Stimulated activated memory B cell treated with anti-CD40 and anti-IgM and Interleukin-4, amounts not matched to agents 10 μg/mL and 1 μg/mL and 100 μg/mL, for 72 hours (primary cell): ENCODE results near the gene WDR37.
"Not testable (repeated sequence)": the region's sequence is repeated elsewhere in the genome, so short reads cannot be mapped to it uniquely, and the experiment has no call there.

ENCODE experiments used
- ATAC-seq: fragments of 150-1000 bp; cut with Tn5 transposase; 2 replicates; pipeline ENCODE4 v1.10.0; 2021
- H3K27ac Mint-ChIP-seq: one replicate; pipeline ENCODE4 v1.8.0; 2022; ENCODE audit warnings: mild to moderate bottlenecking, mixed read lengths
- H3K27me3 Mint-ChIP-seq: one replicate; pipeline ENCODE4 v1.8.0; 2022; ENCODE audit warnings: mixed read lengths
- H3K36me3 Mint-ChIP-seq: one replicate; pipeline ENCODE4 v1.8.0; 2022; ENCODE audit warnings: mixed read lengths
- H3K4me1 Mint-ChIP-seq: one replicate; pipeline ENCODE4 v1.8.0; 2022; ENCODE audit warnings: mixed read lengths
- H3K4me3 Mint-ChIP-seq: one replicate; pipeline ENCODE4 v1.8.0; 2022; ENCODE audit warnings: mild to moderate bottlenecking, moderate library complexity, mixed read lengths
- H3K9me3 Mint-ChIP-seq: one replicate; pipeline ENCODE4 v1.8.0; 2022; ENCODE audit warnings: mixed read lengths

The WDR37 gene, protein sequence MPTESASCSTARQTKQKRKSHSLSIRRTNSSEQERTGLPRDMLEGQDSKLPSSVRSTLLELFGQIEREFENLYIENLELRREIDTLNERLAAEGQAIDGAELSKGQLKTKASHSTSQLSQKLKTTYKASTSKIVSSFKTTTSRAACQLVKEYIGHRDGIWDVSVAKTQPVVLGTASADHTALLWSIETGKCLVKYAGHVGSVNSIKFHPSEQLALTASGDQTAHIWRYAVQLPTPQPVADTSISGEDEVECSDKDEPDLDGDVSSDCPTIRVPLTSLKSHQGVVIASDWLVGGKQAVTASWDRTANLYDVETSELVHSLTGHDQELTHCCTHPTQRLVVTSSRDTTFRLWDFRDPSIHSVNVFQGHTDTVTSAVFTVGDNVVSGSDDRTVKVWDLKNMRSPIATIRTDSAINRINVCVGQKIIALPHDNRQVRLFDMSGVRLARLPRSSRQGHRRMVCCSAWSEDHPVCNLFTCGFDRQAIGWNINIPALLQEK

DNA sequence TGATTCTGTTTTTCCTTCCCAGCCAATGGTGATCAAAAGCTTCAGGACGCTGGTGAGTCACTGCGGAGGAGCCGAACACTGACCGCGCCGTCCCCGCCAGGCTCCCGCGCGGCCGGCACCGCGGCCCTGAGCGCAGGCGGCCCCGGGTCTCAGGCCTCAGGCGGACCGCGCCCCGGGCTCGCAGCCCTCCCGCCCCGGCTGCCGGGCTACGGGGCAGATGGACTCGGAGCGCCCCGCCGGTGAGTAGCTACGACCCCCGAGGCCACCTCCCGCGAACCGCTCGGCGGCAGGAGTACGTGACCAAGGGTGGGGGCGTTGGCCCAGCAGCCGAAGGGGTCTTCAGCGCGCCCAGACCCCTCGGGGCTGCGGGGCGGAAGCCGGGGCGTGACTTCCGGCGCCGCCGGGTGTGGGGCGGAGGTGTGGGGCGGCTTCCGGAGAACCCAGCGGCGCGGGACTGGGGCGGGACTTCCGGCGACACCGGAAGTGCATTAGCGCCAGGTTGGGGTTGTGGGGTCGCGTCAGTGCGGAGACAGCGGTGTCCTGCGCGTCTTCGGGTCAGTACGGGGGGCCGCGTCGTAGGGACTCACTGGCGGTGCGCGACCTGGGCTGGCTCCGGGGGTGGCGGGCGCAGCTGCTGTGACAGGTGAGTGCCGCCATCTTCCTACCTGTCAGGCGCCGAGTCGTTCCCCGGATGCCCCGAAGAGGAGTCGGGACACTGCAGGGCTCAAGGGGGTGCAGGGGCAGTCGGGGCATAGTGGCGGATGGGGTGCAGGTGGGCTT, at the start of gene WDR37:
Gene WDR37, plus strand, starts transcription at position 60 of the 780 bp plus-strand sequence. CDS start 15,771 bp downstream, outside the sequence.
- H3K4me3 Mint-ChIP-seq: peak within 1 kb of the TSS; percentile 96
- H3K36me3 Mint-ChIP-seq: peaks cover 14% of the 10 kb centered on the region
- H3K27me3 Mint-ChIP-seq: no peaks in the 10 kb centered on the region
- peak within 1 kb of the TSS; percentile 95 for H3K27ac Mint-ChIP-seq
- peaks cover 74% of the 10 kb centered on the region for H3K4me1 Mint-ChIP-seq
- no peaks in the 10 kb centered on the region for H3K9me3 Mint-ChIP-seq
- ATAC-seq: peak; percentile 98

DNA sequence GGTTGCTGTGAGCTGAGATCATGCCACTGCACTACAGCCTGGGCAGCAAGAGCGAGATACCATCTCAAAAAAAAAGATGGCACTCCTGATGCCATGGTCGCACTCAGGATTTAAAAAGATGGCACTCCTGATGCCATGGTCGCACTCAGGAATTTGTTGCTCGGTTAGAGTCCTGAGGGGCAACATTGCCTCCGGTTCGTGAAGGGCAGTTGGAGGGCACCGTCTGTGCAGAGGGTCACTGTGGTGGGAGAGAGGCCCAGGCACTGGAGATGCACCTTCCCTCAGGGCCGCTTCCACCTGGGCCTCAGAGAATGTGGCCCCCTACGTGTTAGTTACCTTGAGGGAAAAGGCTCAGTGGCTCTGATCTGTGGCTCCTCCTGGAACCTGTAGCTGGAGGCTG, 49.6 kb upstream of the WDR37 start:
- ATAC-seq: no peak
- H3K36me3 Mint-ChIP-seq: peaks cover 91% of the 10 kb centered on the region
- H3K27ac Mint-ChIP-seq: no peak overlapping the region
- H3K9me3 Mint-ChIP-seq: peaks cover 4% of the 10 kb centered on the region
- H3K4me1 Mint-ChIP-seq: no peaks in the 10 kb centered on the region
- no peaks in the 10 kb centered on the region for H3K27me3 Mint-ChIP-seq
- H3K4me3 Mint-ChIP-seq: no peak overlapping the region

DNA sequence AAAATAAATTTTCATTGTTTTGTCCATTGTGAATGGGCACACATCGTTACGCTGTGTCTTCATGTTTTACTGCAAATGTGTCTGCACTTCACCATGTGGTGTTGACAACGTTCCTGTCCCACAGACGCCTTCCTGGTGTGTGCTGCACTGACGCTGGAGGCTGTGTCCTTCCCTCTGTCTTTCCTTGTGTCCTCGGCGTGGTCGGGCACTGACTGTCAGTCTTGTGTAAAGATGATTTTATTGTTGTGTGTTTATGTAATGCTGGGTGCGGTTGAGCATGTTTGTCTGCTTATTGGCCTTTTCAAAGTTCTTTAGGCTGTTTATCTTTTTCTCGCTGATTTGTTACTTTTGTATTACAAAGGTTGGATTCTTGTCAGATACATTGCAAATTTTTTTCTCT, 48.6 kb upstream of the WDR37 start:
- ATAC-seq: no peak
- Mint-ChIP-seq H3K4me3 (no peak overlapping the region), H3K36me3 (peaks cover 91% of the 10 kb centered on the region), H3K9me3 (no peaks in the 10 kb centered on the region), H3K4me1 (no peaks in the 10 kb centered on the region), H3K27me3 (no peaks in the 10 kb centered on the region), H3K27ac (no peak overlapping the region)

DNA sequence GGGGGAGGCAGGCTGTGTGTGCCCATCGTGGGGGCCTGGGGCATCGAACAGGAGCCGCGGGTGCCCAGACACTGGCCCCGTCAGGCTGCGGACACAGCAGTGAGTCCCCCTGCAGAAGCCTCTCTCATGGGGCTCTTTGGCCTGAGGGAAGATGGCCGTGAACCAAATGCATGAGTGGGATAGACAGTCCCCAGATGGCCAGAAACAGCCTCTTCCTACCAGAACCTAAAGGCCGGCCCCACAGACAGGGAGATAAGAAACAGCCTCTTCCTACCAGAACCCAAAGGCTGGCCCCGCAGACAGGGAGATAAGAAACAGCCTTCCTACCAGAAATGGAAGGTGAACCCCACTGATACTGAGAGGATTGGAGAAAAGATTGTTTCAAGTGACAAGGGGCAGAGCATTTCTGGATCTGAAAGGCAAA, 47.1 kb upstream of the WDR37 start:
- Mint-ChIP-seq H3K27ac (no peak overlapping the region), H3K4me3 (no peak overlapping the region), H3K4me1 (no peaks in the 10 kb centered on the region), H3K36me3 (peaks cover 88% of the 10 kb centered on the region), H3K9me3 (no peaks in the 10 kb centered on the region), H3K27me3 (no peaks in the 10 kb centered on the region)
- no peak for ATAC-seq

DNA sequence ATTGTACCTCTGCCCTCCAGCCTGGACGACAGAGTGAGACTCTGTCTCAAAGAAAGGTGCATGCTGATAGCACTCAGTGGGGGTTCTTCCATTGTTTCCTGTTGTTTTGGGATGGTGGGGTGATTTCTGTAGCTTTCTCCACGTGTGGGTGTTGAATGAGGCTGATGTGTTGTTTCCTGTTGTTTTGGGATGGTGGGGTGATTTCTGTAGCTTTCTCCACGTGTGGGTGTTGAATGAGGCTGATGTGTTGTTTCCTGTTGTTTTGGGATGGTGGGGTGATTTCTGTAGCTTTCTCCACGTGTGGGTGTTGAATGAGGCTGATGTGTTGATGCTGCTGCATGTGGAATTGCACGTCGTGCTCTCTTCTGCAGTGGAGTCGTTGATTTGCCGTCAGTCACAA, 46.2 kb upstream of the WDR37 start:
- not testable (repeated sequence) for H3K27ac Mint-ChIP-seq, H3K27me3 Mint-ChIP-seq, ATAC-seq, H3K4me3 Mint-ChIP-seq, H3K9me3 Mint-ChIP-seq, H3K4me1 Mint-ChIP-seq
- peaks cover 89% of the 10 kb centered on the region for H3K36me3 Mint-ChIP-seq

DNA sequence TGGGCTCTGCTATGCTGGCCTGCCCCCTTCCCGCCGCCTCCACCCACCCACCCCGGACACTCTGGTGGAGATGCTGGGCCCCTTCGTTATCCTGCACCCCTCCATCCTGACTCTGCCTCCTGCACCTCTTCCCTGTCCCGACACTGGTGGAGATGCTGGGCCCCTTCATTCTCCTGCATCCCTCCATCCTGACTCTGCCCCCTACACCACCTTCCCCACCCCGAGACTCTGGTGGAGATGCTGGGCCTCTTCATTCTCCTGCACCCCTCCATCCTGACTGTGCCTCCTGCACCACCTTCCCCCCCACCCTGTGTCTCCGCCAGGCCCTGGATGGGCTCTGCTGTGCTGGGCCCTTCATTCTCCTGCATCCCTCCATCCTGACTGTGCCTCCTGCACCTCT, 45.5 kb upstream of the WDR37 start:
- Mint-ChIP-seq H3K9me3 (no peaks in the 10 kb centered on the region), H3K27ac (no peak overlapping the region), H3K4me3 (peak overlapping the region; percentile 1), H3K27me3 (no peaks in the 10 kb centered on the region), H3K36me3 (peaks cover 84% of the 10 kb centered on the region), H3K4me1 (no peaks in the 10 kb centered on the region)
- no peak for ATAC-seq

DNA sequence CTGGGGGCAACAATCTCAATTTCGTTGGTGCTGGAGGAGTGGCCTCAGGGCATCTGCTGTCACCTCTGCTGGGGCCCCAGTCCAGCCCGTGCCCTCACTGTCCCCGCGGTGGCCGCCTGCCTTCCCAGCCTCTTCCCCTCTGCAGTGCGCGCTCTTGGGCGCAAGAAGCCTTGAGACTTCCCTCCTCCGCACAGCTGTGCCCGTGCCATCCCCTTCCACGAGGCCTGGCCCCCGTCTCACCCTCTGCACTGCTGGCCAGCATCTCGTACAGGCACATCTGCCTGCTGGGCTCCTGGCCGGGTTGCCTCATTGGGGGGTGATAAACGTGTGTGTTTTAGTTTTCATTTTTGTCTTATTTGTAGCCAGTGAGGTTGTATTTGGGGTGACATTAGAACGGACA, 44.5 kb upstream of the WDR37 start:
- Mint-ChIP-seq H3K4me1 (no peaks in the 10 kb centered on the region), H3K4me3 (no peak overlapping the region), H3K27me3 (no peaks in the 10 kb centered on the region), H3K36me3 (peaks cover 85% of the 10 kb centered on the region), H3K27ac (no peak overlapping the region), H3K9me3 (no peaks in the 10 kb centered on the region)
- ATAC-seq: no peak

DNA sequence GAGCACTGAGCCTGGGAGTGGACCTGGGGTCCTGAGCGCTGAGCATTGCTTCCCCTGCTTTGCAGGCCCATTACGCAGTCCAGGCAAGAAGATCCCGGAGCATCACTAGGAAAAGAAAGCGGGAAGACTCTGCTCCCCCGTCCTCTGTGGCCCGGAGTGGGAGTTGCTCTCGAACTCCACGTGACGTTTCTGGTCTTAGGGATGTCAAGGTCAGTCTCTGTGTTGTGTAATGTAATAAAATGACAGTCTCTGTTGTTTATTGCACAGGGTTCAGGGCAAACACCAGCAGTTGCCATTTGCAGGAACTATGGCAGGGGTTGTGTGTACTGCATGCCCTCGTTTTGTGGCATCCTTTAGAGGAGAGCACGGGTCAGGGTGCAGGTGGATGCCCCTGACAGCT, 40.5 kb upstream of the WDR37 start:
- Mint-ChIP-seq H3K9me3 (no peaks in the 10 kb centered on the region), H3K27me3 (no peaks in the 10 kb centered on the region), H3K4me3 (no peak overlapping the region), H3K27ac (no peak overlapping the region), H3K36me3 (peaks cover 84% of the 10 kb centered on the region), H3K4me1 (no peaks in the 10 kb centered on the region)
- no peak for ATAC-seq

DNA sequence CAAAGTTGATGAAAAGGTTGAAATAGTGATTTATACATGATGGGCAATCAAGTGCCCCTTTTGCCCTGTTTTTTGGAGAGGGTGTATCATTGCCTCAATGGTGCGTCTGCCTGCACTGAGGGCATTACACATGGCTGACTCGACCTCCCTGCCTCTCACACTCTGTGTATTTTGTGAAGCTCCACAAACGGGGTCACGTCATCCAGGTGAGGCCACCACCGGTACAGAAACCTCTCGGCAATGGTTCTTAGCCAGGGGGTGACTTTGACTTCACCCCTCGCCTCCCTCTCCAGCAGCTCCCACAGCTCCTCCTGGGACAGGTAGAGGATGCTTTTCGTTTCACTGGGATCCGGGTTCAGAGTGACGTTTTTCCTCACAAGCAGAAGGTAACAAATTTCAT, 36.8 kb upstream of the WDR37 start:
- Mint-ChIP-seq H3K36me3 (peaks cover 58% of the 10 kb centered on the region), H3K4me1 (no peaks in the 10 kb centered on the region)
- no peak for ATAC-seq

DNA sequence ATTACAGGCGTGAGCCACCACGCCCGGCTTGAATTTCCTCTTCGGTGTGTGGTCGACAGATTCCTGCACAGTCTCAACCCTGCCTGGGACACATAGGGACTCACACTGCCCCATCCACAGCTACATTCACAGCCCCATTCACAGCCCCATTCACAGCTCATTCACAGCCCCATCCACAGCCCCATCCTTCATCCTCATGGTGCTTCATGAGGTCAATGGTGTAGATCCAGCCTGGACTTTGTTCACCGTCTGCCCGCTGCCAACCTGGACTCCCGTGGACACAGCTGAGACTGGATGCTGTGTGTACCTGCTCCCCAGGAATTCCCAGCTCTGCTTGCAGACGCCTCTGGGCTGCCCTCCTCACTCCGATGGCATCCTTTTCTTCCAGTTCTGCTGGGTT, 35.7 kb upstream of the WDR37 start:
- Mint-ChIP-seq H3K27ac (no peak overlapping the region), H3K4me1 (no peaks in the 10 kb centered on the region), H3K27me3 (no peaks in the 10 kb centered on the region), H3K9me3 (no peaks in the 10 kb centered on the region), H3K4me3 (no peak overlapping the region), H3K36me3 (peaks cover 56% of the 10 kb centered on the region)
- no peak for ATAC-seq

More for the DNA sequence above, 36.8 kb upstream of the WDR37 start:
- Mint-ChIP-seq H3K27ac (no peak overlapping the region), H3K27me3 (no peaks in the 10 kb centered on the region), H3K9me3 (no peaks in the 10 kb centered on the region), H3K4me3 (no peak overlapping the region)

DNA sequence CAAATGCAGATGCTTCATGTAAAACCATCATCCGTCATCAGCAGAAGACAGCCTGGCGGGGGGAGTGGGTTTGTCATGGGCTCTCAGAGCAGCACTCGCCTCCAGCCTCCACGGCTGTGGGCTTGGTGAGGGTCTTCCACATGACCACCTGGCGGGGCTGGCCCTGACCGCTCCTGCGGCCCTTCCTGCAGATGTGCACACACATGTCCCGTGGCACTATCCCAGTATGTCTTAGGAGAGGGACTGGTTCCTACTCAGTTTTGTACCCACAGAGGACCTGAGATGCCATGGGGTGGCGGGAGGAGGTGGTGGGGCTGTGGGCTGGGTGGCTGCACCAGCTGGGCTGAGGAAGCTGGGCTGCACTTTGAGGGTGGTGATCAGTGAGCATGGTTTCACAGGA, 35.2 kb upstream of the WDR37 start:
- H3K9me3 Mint-ChIP-seq: no peaks in the 10 kb centered on the region
- no peak overlapping the region for H3K27ac Mint-ChIP-seq
- no peaks in the 10 kb centered on the region for H3K4me1 Mint-ChIP-seq
- peaks cover 52% of the 10 kb centered on the region for H3K36me3 Mint-ChIP-seq
- ATAC-seq: no peak
- no peak overlapping the region for H3K4me3 Mint-ChIP-seq
- no peaks in the 10 kb centered on the region for H3K27me3 Mint-ChIP-seq

DNA sequence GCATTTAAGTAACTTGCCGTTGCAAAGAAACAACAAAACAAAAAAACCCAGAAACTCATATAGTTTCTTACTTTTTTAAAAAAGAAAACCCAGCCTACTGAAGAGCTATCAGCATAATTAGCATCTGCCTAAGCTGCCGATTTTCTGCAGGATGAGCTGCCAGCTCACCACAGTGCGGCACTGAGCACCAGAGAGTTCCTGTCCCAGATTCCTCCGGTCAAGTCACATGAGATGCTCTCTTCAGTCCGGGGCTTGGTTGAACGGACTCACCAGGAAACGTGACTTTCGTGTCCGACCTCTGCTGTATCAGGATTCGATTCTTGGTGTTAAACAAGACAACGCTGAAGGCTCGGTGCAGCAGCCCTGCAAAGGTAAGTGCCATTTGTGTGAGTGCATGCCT, 33.8 kb upstream of the WDR37 start:
- Mint-ChIP-seq H3K4me1 (no peaks in the 10 kb centered on the region), H3K9me3 (no peaks in the 10 kb centered on the region), H3K36me3 (peaks cover 37% of the 10 kb centered on the region), H3K4me3 (no peak overlapping the region), H3K27me3 (no peaks in the 10 kb centered on the region), H3K27ac (no peak overlapping the region)
- no peak for ATAC-seq

DNA sequence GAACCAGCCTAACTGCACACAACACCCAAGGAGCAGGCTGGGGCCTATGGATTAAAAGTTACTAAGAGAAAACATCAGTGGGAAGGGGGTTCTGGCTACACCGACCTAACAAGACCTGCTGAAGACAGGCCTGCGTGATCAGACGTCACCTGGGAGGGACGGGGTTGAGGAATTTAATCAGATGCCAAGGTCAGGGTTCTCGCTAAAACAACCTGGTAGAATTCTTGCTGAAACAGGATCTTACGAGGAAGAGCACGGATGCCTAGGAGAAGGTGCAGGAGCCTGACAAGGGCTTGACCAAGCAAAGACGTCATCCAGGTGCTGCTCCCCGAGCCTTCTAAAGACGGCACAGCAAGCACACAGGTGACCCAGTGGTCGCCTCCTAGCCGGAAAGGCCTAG, 32.1 kb upstream of the WDR37 start:
- Mint-ChIP-seq H3K4me3 (no peak overlapping the region), H3K36me3 (peaks cover 27% of the 10 kb centered on the region), H3K27me3 (no peaks in the 10 kb centered on the region), H3K27ac (no peak overlapping the region), H3K9me3 (no peaks in the 10 kb centered on the region), H3K4me1 (no peaks in the 10 kb centered on the region)
- ATAC-seq: no peak

DNA sequence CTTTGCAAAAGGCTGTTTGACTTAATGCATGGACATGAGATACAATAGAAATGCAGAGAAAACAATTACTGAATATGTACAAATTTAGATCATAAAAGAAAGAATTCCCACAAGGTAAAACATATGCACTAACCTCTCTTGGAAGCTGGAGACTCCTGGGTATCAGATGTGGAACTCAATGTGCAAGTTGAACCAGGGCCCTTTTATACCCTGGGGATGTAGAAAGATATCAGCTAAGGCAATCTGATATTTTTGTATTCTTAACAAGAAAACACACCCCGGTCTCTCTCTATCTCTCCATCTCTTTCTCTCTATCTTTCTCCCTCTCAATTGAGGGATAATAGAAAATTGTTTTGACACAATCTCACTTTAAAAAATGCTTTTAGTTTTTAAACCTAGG, 30.5 kb upstream of the WDR37 start, which contains the start of gene IDI2:
Gene IDI2, minus strand, starts transcription at position 177 of the 400 bp plus-strand sequence. CDS start 1,136 bp downstream, outside the sequence.
- H3K4me3 Mint-ChIP-seq: no peak within 1 kb of the TSS
- H3K4me1 Mint-ChIP-seq: no peaks in the 10 kb centered on the region
- H3K27ac Mint-ChIP-seq: no peak within 1 kb of the TSS
- H3K9me3 Mint-ChIP-seq: no peaks in the 10 kb centered on the region
- H3K27me3 Mint-ChIP-seq: no peaks in the 10 kb centered on the region
- H3K36me3 Mint-ChIP-seq: peaks cover 11% of the 10 kb centered on the region
- no peak for ATAC-seq

DNA sequence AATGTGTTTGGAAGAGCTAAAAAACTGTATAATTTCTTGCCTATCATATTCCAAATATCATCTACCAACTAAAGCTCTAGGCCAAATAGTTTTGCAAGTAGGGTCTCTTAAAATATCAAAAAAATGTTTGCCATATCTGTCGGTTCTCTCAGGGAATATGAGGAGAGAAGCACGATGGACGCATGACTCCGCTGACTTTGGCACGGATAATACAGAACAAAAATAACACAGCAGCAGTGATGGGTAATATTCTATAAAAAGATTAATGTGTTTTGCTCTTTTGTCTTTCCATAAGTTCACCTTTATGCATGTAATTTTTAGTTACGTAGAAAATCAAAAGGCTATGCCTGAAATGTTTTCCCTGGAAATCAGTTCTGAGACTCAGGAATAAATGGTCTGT, 29.6 kb upstream of the WDR37 start:
- Mint-ChIP-seq H3K4me1 (no peaks in the 10 kb centered on the region), H3K36me3 (peaks cover 8% of the 10 kb centered on the region), H3K9me3 (no peaks in the 10 kb centered on the region)

More for the DNA sequence above, 29.6 kb upstream of the WDR37 start:
- Mint-ChIP-seq H3K27ac (no peak overlapping the region), H3K4me3 (no peak overlapping the region), H3K27me3 (no peaks in the 10 kb centered on the region)
- no peak for ATAC-seq
